Spleen (tissue), 11 donors: ENCODE measurements around the gene TECTA. TPM values are rescaled to one million over a fixed set of nuclear protein-coding genes. Genes with fewer than 3 reads are reported as not detected.
A peak's percentile ranks its signal among the peaks of the same experiment; 100 is the strongest.

ENCODE experiments used
- DNase-seq: peaks from one replicate; pipeline ENCODE4 v3.0.0-alpha.2; 2020
- H3K27ac ChIP-seq, 8 donors: fragments of 200-600 bp; sonication (generic) in 7 of 8; 1 replicate in 4 of 8; 2 replicates in 4 of 8; pipeline versions ENCODE4 v1.5.0 to v1.8.0; 2016 to 2021; ENCODE audit warnings: inconsistent platforms in 4 of 8, mild to moderate bottlenecking in 4 of 8, moderate library complexity in 1 of 8
- H3K27me3 ChIP-seq, 7 donors: fragments of 200-600 bp; sonication (generic) in 6 of 7; replicated peaks in 1 of 7; 1 replicate in 4 of 7; 2 replicates in 3 of 7; pipeline versions ENCODE4 v1.5.0 to v1.8.0; 2016 to 2021; ENCODE audit warnings: inconsistent platforms in 3 of 7, mild to moderate bottlenecking in 1 of 7
- H3K36me3 ChIP-seq, 6 donors: fragments of 200-600 bp; sonication (generic) in 5 of 6; 1 replicate in 4 of 6; 2 replicates in 2 of 6; pipeline versions ENCODE4 v1.5.0 to v1.8.0; 2016 to 2021; ENCODE audit warnings: inconsistent platforms in 2 of 6
- H3K4me1 ChIP-seq, 6 donors: fragments of 200-600 bp; sonication (generic) in 5 of 6; 1 replicate in 3 of 6; 2 replicates in 3 of 6; pipeline versions ENCODE4 v1.5.0 to v1.8.0; 2016 to 2021; ENCODE audit warnings: inconsistent platforms in 3 of 6
- H3K4me3 ChIP-seq, 8 donors: fragments of 200-600 bp; sonication (generic) in 7 of 8; 1 replicate in 4 of 8; 2 replicates in 4 of 8; pipeline versions ENCODE4 v1.5.0 to v1.8.0; 2016 to 2021; ENCODE audit warnings: inconsistent platforms in 4 of 8, mild to moderate bottlenecking in 4 of 8, moderate library complexity in 2 of 8
- H3K9me3 ChIP-seq, 8 donors: fragments of 200-600 bp; sonication (generic) in 7 of 8; 1 replicate in 4 of 8; 2 replicates in 4 of 8; pipeline versions ENCODE4 v1.5.0 to v1.8.0; 2016 to 2021; ENCODE audit warnings: inconsistent platforms in 4 of 8
- CTCF ChIP-seq, 11 experiments: fragments of 200-600 bp in 7 of 11; fragments of 450-650 bp in 4 of 11; sonication (generic) in 4 of 11; IDR thresholded peaks in 8 of 11; conservative IDR thresholded peaks in 3 of 11; 1 replicate in 7 of 11; 2 replicates in 4 of 11; pipeline versions ENCODE4 v1.4.0 to v1.8.0; 2016 to 2021; ENCODE audit warnings: antibody characterized with exemption in 11 of 11, inconsistent platforms in 4 of 11, mild to moderate bottlenecking in 1 of 11
- POLR2A ChIP-seq, 3 donors: fragments of 450-650 bp; IDR thresholded peaks; one replicate each; pipeline ENCODE4 v1.5.1; 2017; ENCODE audit warnings: antibody characterized with exemption in 3 of 3, mild to moderate bottlenecking in 1 of 3
- POLR2AphosphoS5 ChIP-seq, 3 donors: sonication (generic); formaldehyde crosslinking; IDR thresholded peaks; one replicate each; pipeline ENCODE4 v1.5.1; 2017; ENCODE audit warnings: antibody characterized with exemption in 3 of 3
- WGBS, 5 donors: extraction: QIAGEN DNeasy Blood & Tissue Kit in 3 of 5; methylation state at CpG; one replicate each; pipeline versions ENCODE4 v1.1.5 to v1.1.7; 2013 to 2018; 5-methylcytosine and 5-hydroxymethylcytosine counted together
- intact Hi-C: fragments of 100-400 bp; cut with DNase I; formaldehyde crosslinking; loops from one replicate; pipeline ENCODE4 v1.15.0; 2023; ENCODE audit warnings: low total_unique reads
- polyA plus RNA-seq, 3 donors: library from polyadenylated mRNA; stranded (reverse); fragments of 200-250 nt; gene quantifications; one replicate each; pipeline ENCODE4 v1.2.1, GENCODE V29; 2013
- total RNA-seq, 7 donors: library from RNA; depleted of rRNA in 3 of 7; stranded (reverse); fragments of >200 nt in 3 of 7; fragmentation: NEBNext Ultra II Directional in 4 of 7; extraction: Animal tissue kit (Norgen Biotek cat#: 25700) in 4 of 7; gene quantifications; one replicate each; pipeline versions ENCODE4 v1.1.0 to v1.2.1, GENCODE V29; 2016 to 2021
- donor health status: healthy with polysubstance abuse.
- donor health status: DM: no; HTN: no; CAD: no; lungs with moderate emphysema.
- donor health status: DM: no; HTN: no; CAD: no.
- donor health status: Bipolar disorder and iron deficiency.
- donor health status: healthy.
- donor health status: DM: no; HTN: no; CAD: no.
- donor health status: DM: yes; HTN: yes; CAD: no.

TECTA gene
- total and polyA plus RNA-seq, 10 donors = 0.15 to 3.3 (median 0.81) TPM

GRCh38 chr11:121188776-121189175 lies 87.7 kb downstream of the TECTA start:
- Histone ChIP-seq H3K36me3 (no peaks in the 10 kb centered on the region), H3K9me3 (no peaks in the 10 kb centered on the region), H3K27me3 (peaks cover 0 to 3% (median 0%) of the 10 kb centered on the region in 7 donors), H3K27ac (no peak overlapping the region), H3K4me1 (no peaks in the 10 kb centered on the region), H3K4me3 (no peak overlapping the region)
- TF ChIP-seq CTCF (IDR thresholded peaks at IDR 0.05 in 8 of 11, conservative IDR thresholded peaks at IDR 0.05 in 3 of 11) (no peak), POLR2A (IDR thresholded peaks at IDR 0.05) (no peak), POLR2AphosphoS5 (IDR thresholded peaks at IDR 0.05) (no peak)
- no peak for DNase-seq
- intact Hi-C loops = no loop called here

- DNase-seq = no peak
- Histone ChIP-seq H3K4me3 (no peak overlapping the region), H3K9me3 (no peaks in the 10 kb centered on the region), H3K36me3 (no peaks in the 10 kb centered on the region), H3K27me3 (peaks cover 0 to 12% (median 4%) of the 10 kb centered on the region in 7 donors), H3K4me1 (peaks cover 0 to 9% (median 6%) of the 10 kb centered on the region in 6 donors), H3K27ac (no peak overlapping the region)
- TF ChIP-seq CTCF (IDR thresholded peaks at IDR 0.05 in 8 of 11, conservative IDR thresholded peaks at IDR 0.05 in 3 of 11) = no peak
- 79 to 91% (median 85%) methylated on average over 5 of the region's 5 CpGs for WGBS, 5 donors
- intact Hi-C loops = no loop called here
Observed at GRCh38 chr11:121191818-121192217, 90.8 kb downstream of the TECTA start.

- H3K36me3 ChIP-seq = no peaks in the 10 kb centered on the region
- TF ChIP-seq POLR2A (IDR thresholded peaks at IDR 0.05) (no peak), CTCF (IDR thresholded peaks at IDR 0.05 in 8 of 11, conservative IDR thresholded peaks at IDR 0.05 in 3 of 11) (peak; percentile 43 to 77 (median 62)), POLR2AphosphoS5 (IDR thresholded peaks at IDR 0.05) (no peak)
- no peak for DNase-seq
- peaks cover 0 to 12% (median 4%) of the 10 kb centered on the region in 7 donors for H3K27me3 ChIP-seq
- WGBS, 5 donors = 13 to 19% (median 17%) methylated on average over 13 of the region's 13 CpGs
- H3K27ac ChIP-seq = no peak overlapping the region
- H3K9me3 ChIP-seq = no peaks in the 10 kb centered on the region
- peak overlapping the region in 1 of 8 donors; percentile 50 for H3K4me3 ChIP-seq
- peaks cover 0 to 9% (median 6%) of the 10 kb centered on the region in 6 donors for H3K4me1 ChIP-seq
- intact Hi-C loops = no loop called here
Observed at GRCh38 chr11:121194731-121195596, 93.9 kb downstream of the TECTA start.

- Histone ChIP-seq H3K36me3 (no peaks in the 10 kb centered on the region), H3K4me3 (no peak overlapping the region), H3K9me3 (no peaks in the 10 kb centered on the region), H3K27ac (no peak overlapping the region), H3K27me3 (peaks cover 0 to 12% (median 4%) of the 10 kb centered on the region in 7 donors), H3K4me1 (peaks cover 0 to 9% (median 6%) of the 10 kb centered on the region in 6 donors)
- TF ChIP-seq POLR2AphosphoS5 (IDR thresholded peaks at IDR 0.05) (no peak), CTCF (IDR thresholded peaks at IDR 0.05 in 8 of 11, conservative IDR thresholded peaks at IDR 0.05 in 3 of 11) (no peak), POLR2A (IDR thresholded peaks at IDR 0.05) (no peak)
- 69 to 86% (median 78%) methylated on average over 5 of the region's 5 CpGs for WGBS, 5 donors
- intact Hi-C loops = no loop called here
- DNase-seq = no peak
Observed at GRCh38 chr11:121198491-121198890, 97.4 kb downstream of the TECTA start.
